IPS-20b (cell line): Measurements from ENCODE around the gene SMAGP.
A peak's percentile ranks its signal among the peaks of the same experiment; 100 is the strongest.
"Not testable (repeated sequence)": the region's sequence is repeated elsewhere in the genome, so short reads cannot be mapped to it uniquely, and the experiment has no call there.

ENCODE experiments used
- H3K27ac ChIP-seq: one replicate; pipeline ENCODE4 v1.5.1; 2013; ENCODE audit warnings: low read length
- H3K27me3 ChIP-seq: 2 replicates; pipeline ENCODE4 v1.6.1; 2013; ENCODE audit warnings: mild to moderate bottlenecking, low read length, inconsistent platforms; ENCODE audit not compliant: insufficient read depth
- H3K36me3 ChIP-seq: 2 replicates; pipeline ENCODE4 v1.6.1; 2013; ENCODE audit warnings: low read depth, mild to moderate bottlenecking, inconsistent platforms, low read length, moderate library complexity; ENCODE audit not compliant: insufficient read depth
- H3K4me1 ChIP-seq: 2 replicates; pipeline ENCODE4 v1.6.1; 2013; ENCODE audit warnings: mild to moderate bottlenecking, control low read depth, inconsistent platforms, low read length, moderate library complexity; ENCODE audit not compliant: insufficient read depth
- H3K4me3 ChIP-seq: 2 replicates; pipeline ENCODE4 v1.5.1; 2013; ENCODE audit warnings: mild to moderate bottlenecking, low read length, inconsistent platforms
- H3K9ac ChIP-seq: 2 replicates; pipeline ENCODE4 v1.6.1; 2013; ENCODE audit warnings: low read depth, mild to moderate bottlenecking, inconsistent platforms, low read length, moderate library complexity
- H3K9me3 ChIP-seq: 2 replicates; pipeline ENCODE4 v1.6.1; 2013; ENCODE audit warnings: mild to moderate bottlenecking, low read depth, low read length, inconsistent platforms; ENCODE audit not compliant: insufficient read depth

The SMAGP gene

GRCh38 chr12:51270067-51270950 lies at the start of gene SMAGP:
TSS of gene SMAGP (minus strand) at chr12:51270415. CDS start at chr12:51269278, 1,137 bp downstream.
- no peak within 1 kb of the TSS for H3K27ac ChIP-seq
- peak within 1 kb of the TSS; percentile 35; the same call in 1 of the 2 replicates for H3K9ac ChIP-seq
- no peaks in the 10 kb centered on the region for H3K9me3 ChIP-seq
- H3K36me3 ChIP-seq: no peaks in the 10 kb centered on the region
- peaks cover 8% of the 10 kb centered on the region for H3K4me1 ChIP-seq
- H3K27me3 ChIP-seq: peaks cover 31% of the 10 kb centered on the region
- peak within 1 kb of the TSS; percentile 78 for H3K4me3 ChIP-seq

- Histone ChIP-seq H3K9ac (no peak overlapping the region), H3K36me3 (no peaks in the 10 kb centered on the region), H3K4me3 (no peak overlapping the region), H3K4me1 (peaks cover 18% of the 10 kb centered on the region), H3K9me3 (no peaks in the 10 kb centered on the region), H3K27me3 (no peaks in the 10 kb centered on the region), H3K27ac (peak overlapping the region; percentile 76)
Measured at GRCh38 chr12:51318846-51319599, 48.8 kb upstream of the SMAGP start.

- not testable (repeated sequence) for H3K4me3 ChIP-seq, H3K27ac ChIP-seq, H3K9ac ChIP-seq, H3K9me3 ChIP-seq, H3K36me3 ChIP-seq, H3K27me3 ChIP-seq
- H3K4me1 ChIP-seq: peaks cover 18% of the 10 kb centered on the region
Measured at GRCh38 chr12:51318057-51318806, 48.0 kb upstream of the SMAGP start.

- Histone ChIP-seq H3K27me3 (no peaks in the 10 kb centered on the region), H3K9me3 (no peaks in the 10 kb centered on the region), H3K9ac (no peak overlapping the region), H3K4me1 (no peaks in the 10 kb centered on the region), H3K27ac (no peak overlapping the region), H3K4me3 (no peak overlapping the region), H3K36me3 (no peaks in the 10 kb centered on the region)
Measured at GRCh38 chr12:51311389-51311788, 41.2 kb upstream of the SMAGP start.

- H3K36me3 ChIP-seq: no peaks in the 10 kb centered on the region
- H3K4me3 ChIP-seq: no peak overlapping the region
- no peaks in the 10 kb centered on the region for H3K27me3 ChIP-seq
- no peak overlapping the region for H3K27ac ChIP-seq
- H3K4me1 ChIP-seq: no peaks in the 10 kb centered on the region
- H3K9me3 ChIP-seq: no peaks in the 10 kb centered on the region
- H3K9ac ChIP-seq: no peak overlapping the region
Measured at GRCh38 chr12:51307655-51308593, 37.7 kb upstream of the SMAGP start.

- Histone ChIP-seq H3K9me3 (no peaks in the 10 kb centered on the region), H3K27ac (no peak overlapping the region), H3K9ac (no peak overlapping the region), H3K27me3 (no peaks in the 10 kb centered on the region; the same call in 1 of the 2 replicates), H3K36me3 (no peaks in the 10 kb centered on the region), H3K4me3 (no peak overlapping the region), H3K4me1 (no peaks in the 10 kb centered on the region)
Measured at GRCh38 chr12:51306507-51306906, 36.3 kb upstream of the SMAGP start.

GRCh38 chr12:51300768-51301167 lies 30.6 kb upstream of the SMAGP start:
- H3K4me3 ChIP-seq, H3K27me3 ChIP-seq, H3K4me1 ChIP-seq, H3K9ac ChIP-seq, H3K9me3 ChIP-seq, H3K36me3 ChIP-seq, H3K27ac ChIP-seq: not testable (repeated sequence)

- H3K36me3 ChIP-seq: no peaks in the 10 kb centered on the region
- no peaks in the 10 kb centered on the region for H3K9me3 ChIP-seq
- no peak overlapping the region for H3K27ac ChIP-seq
- no peak overlapping the region for H3K9ac ChIP-seq
- no peaks in the 10 kb centered on the region for H3K27me3 ChIP-seq
- H3K4me1 ChIP-seq: no peaks in the 10 kb centered on the region
- no peak overlapping the region for H3K4me3 ChIP-seq
Measured at GRCh38 chr12:51295651-51296050, 25.4 kb upstream of the SMAGP start.

- H3K27me3 ChIP-seq, H3K4me3 ChIP-seq, H3K9me3 ChIP-seq, H3K27ac ChIP-seq, H3K36me3 ChIP-seq, H3K4me1 ChIP-seq, H3K9ac ChIP-seq: not testable (repeated sequence)
Measured at GRCh38 chr12:51294097-51294496, 23.9 kb upstream of the SMAGP start.

- no peaks in the 10 kb centered on the region for H3K9me3 ChIP-seq
- no peaks in the 10 kb centered on the region for H3K36me3 ChIP-seq
- H3K4me3 ChIP-seq: no peak overlapping the region
- H3K9ac ChIP-seq: no peak overlapping the region
- no peak overlapping the region for H3K27ac ChIP-seq
- H3K4me1 ChIP-seq: no peaks in the 10 kb centered on the region
- no peaks in the 10 kb centered on the region for H3K27me3 ChIP-seq
Measured at GRCh38 chr12:51293696-51294095, 23.5 kb upstream of the SMAGP start.
